RPMI8226 (cell line): ENCODE measurements around the gene BTBD3.

ENCODE experiments used
- DNase-seq: peaks from one replicate; pipeline ENCODE4 v3.0.0-alpha.2; 2015

Gene BTBD3

DNA sequence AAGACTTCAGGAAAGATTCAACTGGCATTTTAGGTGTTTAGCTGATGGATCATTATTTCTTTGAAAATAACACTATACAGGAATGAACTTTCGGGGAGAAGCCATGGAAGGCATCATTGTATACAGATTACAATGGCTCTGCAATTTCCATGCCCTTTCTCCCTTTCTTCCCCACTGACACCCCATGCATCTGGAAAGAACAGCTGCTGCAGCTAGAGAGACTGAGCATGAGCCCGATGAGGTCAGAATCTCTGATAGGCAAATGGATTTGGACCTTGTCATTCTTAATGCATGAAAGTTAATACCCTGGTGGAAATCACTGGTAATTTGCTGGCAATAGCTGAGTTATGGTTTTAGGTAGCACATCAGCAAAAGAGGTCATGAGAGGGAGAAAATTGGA lies 54.8 kb downstream of the BTBD3 start:
- DNase-seq: no peak
